Omental fat pad (tissue), 4 donors: ENCODE data around the gene GNAO1. TPM values are rescaled to one million over a fixed set of nuclear protein-coding genes. Genes with fewer than 3 reads are reported as not detected.

Source experiments
- ATAC-seq: fragments of 150-250 bp; one replicate; pipeline ENCODE4 v1.9.1; 2016; ENCODE audit warnings: mild to moderate bottlenecking, moderate library complexity; ENCODE audit not compliant: low FRiP score
- DNase-seq: peaks from one replicate; pipeline ENCODE4 v3.0.0-alpha.2; 2019; ENCODE audit warnings: low spot score
- CTCF ChIP-seq, 3 donors: fragments of 450-650 bp; IDR thresholded peaks; one replicate each; pipeline ENCODE4 v1.5.1; 2016 to 2017; ENCODE audit warnings: antibody characterized with exemption in 3 of 3, mild to moderate bottlenecking in 3 of 3, moderate library complexity in 2 of 3
- total RNA-seq, 4 donors: library from RNA; depleted of rRNA; stranded (reverse); fragments of >200 nt; gene quantifications; one replicate each; pipeline ENCODE4 v1.1.0, GENCODE V29; 2016

GNAO1 gene
- total RNA-seq, 4 donors from 2014 or later, result 1.4 to 2.6 (median 2.3) TPM

DNA sequence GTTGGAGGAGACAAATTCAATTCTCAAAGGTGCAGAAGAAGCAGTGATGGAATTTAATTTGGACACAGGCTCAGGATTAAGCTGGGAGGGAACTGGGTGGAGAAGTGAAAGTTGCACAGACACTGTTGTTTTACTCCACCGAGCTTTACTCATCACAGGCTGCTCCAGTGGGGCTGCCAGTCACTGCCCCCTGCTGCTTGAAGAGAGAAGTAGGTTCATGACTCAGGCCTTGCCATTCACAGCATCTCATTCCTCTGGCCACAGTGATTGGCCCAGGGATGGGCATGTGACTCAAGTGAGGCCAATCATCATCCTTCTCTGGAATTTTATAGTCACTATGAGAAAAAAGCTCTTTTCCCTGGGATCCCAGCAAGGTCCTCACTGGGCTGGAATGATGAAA lies 11.8 kb downstream of the GNAO1 start:
- no peak for DNase-seq
- no peak for TF ChIP-seq CTCF (IDR thresholded peaks at IDR 0.05)
- ATAC-seq, result no peak

DNA sequence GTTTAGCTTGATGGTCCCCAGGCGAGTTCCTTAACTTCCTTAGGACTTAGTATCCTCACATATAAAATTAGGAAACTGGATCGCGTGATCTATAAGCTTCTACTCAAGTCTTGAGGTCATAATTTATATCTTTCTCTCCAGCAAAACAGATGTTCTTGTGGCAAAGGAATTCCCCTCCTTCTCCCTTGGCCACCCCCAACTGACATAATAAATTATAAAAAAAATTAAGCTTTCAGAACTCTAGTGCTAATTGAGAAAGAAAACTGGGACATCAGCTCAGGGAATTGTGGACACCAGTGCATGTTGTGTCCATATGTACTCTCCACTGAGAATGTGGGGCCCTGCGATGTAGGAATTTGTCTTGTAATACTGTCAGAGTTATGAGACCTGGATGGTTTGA lies 13.5 kb downstream of the GNAO1 start:
- TF ChIP-seq CTCF (IDR thresholded peaks at IDR 0.05), result no peak
- DNase-seq (no peak), ATAC-seq (no peak)

DNA sequence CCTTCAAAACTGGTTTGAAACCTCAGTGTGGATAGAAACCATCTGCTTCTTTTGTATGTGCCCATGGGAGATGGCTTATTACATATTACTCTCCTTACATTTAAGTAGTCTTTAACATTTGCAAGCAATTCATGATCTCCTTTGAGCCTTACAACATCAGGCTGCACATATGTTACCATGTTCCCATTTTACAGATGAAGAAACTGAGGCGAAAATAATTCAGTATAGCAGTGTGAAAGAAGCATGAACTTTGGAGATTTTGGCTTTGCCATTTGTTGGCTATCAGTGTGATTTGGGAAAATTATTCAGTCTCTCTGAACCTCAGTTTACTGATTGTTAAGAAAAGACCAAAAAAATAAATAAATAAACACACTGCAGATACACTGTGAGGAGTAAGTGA lies 15.7 kb downstream of the GNAO1 start:
- ATAC-seq, result no peak
- no peak for DNase-seq
- TF ChIP-seq CTCF (IDR thresholded peaks at IDR 0.05), result no peak

DNA sequence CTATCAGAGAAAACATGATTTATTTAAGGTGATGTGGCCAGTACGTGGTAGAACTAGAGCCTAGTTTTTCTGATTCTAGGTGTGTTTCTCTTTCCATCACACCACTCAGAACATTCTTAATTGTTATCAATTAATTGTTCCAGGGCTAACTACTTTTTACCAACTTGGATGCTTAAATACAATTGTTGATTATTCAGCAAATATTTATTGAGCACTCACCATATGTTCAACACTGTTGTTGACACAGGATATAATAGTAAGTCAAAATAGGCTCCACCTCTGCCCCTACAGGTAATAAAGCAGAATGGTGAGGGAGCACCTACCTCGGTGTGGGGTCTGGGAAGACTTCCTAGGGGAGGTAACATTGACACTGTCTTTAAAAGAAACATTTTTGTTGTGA lies 16.1 kb downstream of the GNAO1 start:
- DNase-seq, result no peak
- no peak for TF ChIP-seq CTCF (IDR thresholded peaks at IDR 0.05)
- ATAC-seq, result no peak

- ATAC-seq, result no peak
- TF ChIP-seq CTCF (IDR thresholded peaks at IDR 0.05), result no peak
- DNase-seq, result no peak
Measured at GRCh38 chr16:56211435-56211981, 20.2 kb downstream of the GNAO1 start.

DNA sequence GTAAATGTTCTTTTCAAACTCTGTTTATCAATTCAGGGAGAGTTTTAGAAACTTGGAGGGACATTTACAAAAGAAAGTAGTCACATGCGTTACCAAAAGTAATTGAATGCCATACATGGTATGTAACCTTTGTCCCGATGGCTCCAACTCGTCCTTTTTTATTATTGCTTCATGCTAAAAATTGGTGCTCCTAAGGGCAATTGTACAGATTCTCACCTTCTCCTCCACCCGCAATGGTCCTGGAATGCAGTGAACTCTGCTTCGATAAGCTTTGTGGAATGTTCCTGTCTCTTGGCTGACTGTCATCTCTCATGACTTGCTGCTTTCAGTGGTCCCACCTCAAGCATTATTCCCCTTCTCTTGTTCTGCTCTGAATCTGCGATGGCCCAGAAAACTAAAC lies 20.9 kb downstream of the GNAO1 start:
- DNase-seq (no peak), ATAC-seq (no peak)
- TF ChIP-seq CTCF (IDR thresholded peaks at IDR 0.05), result no peak

DNA sequence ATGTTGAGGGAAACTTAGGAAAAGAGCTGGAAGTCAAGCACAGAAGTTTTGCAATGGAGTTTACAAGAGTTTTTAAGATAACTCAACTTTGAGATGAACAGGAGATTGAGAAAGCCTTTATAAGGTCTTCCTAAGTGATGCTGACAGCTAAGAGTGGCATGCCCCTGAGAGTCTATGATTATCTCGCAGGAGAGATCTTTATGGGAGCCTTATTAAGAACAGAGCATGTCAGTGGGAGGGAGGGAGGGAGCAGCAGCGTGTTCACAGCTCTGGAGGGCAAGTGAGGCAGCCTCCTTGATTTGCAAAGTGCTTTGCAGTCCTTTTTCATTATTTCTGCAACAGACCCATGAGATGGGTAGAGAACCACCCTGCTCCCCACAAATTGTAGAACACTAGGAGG lies 30.7 kb downstream of the GNAO1 start:
- DNase-seq (no peak), ATAC-seq (no peak)
- TF ChIP-seq CTCF (IDR thresholded peaks at IDR 0.05), result no peak
